GM12873 (cell line): Measurements from ENCODE around the gene ZNF480.

ENCODE experiments used
- TF ChIP-seq, protein P1 (sequence below): IDR thresholded peaks from 2 replicates; pipeline ENCODE4 v1.5.1; 2012; ENCODE audit warnings: low read depth, mild to moderate bottlenecking, moderate library complexity, low read length, control low read depth; ENCODE audit not compliant: insufficient read depth; ENCODE audit errors: missing control alignments

Gene ZNF480

DNA sequence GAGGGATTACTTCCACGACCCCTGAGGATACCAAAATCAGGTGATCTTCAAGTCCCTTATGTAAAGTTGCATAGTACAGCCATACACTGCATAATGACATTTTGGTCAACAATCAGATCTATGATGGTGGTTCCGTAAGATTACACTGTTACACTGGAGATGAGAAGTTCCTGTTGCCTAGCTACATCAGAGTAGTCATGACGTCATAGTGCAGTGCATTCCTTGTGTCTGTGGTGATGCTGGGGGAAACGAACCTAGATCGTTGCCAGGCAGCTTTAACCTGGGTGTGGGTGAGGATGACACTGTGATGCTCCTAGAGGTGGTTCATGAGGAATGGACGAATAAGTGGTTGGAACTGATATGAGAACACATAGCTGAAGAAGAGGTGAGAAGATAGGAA lies 48.2 kb downstream of the ZNF480 start:
- TF ChIP-seq, protein P1, sequence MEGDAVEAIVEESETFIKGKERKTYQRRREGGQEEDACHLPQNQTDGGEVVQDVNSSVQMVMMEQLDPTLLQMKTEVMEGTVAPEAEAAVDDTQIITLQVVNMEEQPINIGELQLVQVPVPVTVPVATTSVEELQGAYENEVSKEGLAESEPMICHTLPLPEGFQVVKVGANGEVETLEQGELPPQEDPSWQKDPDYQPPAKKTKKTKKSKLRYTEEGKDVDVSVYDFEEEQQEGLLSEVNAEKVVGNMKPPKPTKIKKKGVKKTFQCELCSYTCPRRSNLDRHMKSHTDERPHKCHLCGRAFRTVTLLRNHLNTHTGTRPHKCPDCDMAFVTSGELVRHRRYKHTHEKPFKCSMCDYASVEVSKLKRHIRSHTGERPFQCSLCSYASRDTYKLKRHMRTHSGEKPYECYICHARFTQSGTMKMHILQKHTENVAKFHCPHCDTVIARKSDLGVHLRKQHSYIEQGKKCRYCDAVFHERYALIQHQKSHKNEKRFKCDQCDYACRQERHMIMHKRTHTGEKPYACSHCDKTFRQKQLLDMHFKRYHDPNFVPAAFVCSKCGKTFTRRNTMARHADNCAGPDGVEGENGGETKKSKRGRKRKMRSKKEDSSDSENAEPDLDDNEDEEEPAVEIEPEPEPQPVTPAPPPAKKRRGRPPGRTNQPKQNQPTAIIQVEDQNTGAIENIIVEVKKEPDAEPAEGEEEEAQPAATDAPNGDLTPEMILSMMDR, result no peak

- TF ChIP-seq, protein P1, result peak; percentile 29
These were observed 54.5 kb downstream of the ZNF480 start for GRCh38 chr19:52351512-52351911.

GRCh38 chr19:52366414-52366824 lies 69.5 kb downstream of the ZNF480 start:
- TF ChIP-seq, protein P1, result no peak

- TF ChIP-seq, protein P1, result no peak
These were observed 72.8 kb downstream of the ZNF480 start, which contains the start of gene ZNF880 for GRCh38 chr19:52369559-52370340. Gene ZNF880 (plus strand): TSS chr19:52369923. CDS start chr19:52369966, 43 bp downstream.

DNA sequence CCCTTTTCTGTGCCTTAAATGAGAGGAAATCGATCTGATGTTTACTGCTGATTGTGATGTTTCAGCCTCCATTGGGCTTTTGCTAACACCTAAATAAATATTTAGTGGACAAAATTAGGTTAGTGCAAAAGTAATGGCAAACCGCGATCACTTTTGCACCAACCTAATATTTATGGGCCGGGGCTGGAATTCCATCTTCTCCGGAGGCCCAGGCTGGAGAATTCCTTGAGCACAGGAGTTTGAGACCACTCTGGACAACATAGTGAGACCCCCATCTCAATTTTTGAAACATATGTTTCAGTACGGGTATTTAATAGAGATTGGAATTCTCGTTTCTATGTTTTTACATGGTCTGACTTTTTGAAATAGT lies 73.4 kb downstream of the ZNF480 start:
- TF ChIP-seq, protein P1, result no peak
